Gastrocnemius medialis (tissue), 4 donors: Measurements from ENCODE around the gene ZBP1. TPM values are rescaled to one million over a fixed set of nuclear protein-coding genes. Genes with fewer than 3 reads are reported as not detected.

ENCODE experiments used
- ATAC-seq, 2 donors: fragments of 150-250 bp; one replicate each; pipeline ENCODE4 v1.9.1; 2016
- DNase-seq, 2 donors: peaks; one replicate each; pipeline ENCODE4 v3.0.0-alpha.2; 2019
- H3K27ac ChIP-seq, 4 donors: fragments of 200-600 bp; sonication (generic); 1 replicate in 1 of 4; 2 replicates in 3 of 4; pipeline ENCODE4 v1.5.1; 2016 to 2018; ENCODE audit warnings: mild to moderate bottlenecking in 2 of 4, moderate library complexity in 1 of 4
- H3K27me3 ChIP-seq, 3 donors: fragments of 200-600 bp; sonication (generic) in 2 of 3; 1 replicate in 1 of 3; 2 replicates in 2 of 3; pipeline versions ENCODE4 v1.5.1 to v1.6.0; 2016 to 2019; ENCODE audit warnings: mild to moderate bottlenecking in 1 of 3, moderate library complexity in 1 of 3
- H3K36me3 ChIP-seq, 2 donors: fragments of 200-600 bp; sonication (generic) in 1 of 2; one replicate each; pipeline ENCODE4 v1.5.1; 2017 to 2018
- H3K4me1 ChIP-seq, 2 donors: fragments of 200-600 bp; sonication (generic) in 1 of 2; one replicate each; pipeline ENCODE4 v1.5.1; 2016 to 2017; ENCODE audit warnings: mild to moderate bottlenecking in 2 of 2
- H3K4me3 ChIP-seq, 4 donors: fragments of 200-600 bp; sonication (generic) in 3 of 4; 1 replicate in 1 of 4; 2 replicates in 3 of 4; pipeline ENCODE4 v1.5.1; 2016 to 2019; ENCODE audit warnings: mild to moderate bottlenecking in 2 of 4
- H3K9me3 ChIP-seq, 3 donors: fragments of 200-600 bp; sonication (generic) in 2 of 3; 1 replicate in 1 of 3; 2 replicates in 2 of 3; pipeline ENCODE4 v1.5.1; 2016 to 2019
- POLR2A ChIP-seq, 2 donors: fragments of 450-650 bp; IDR thresholded peaks; one replicate each; pipeline ENCODE4 v1.6.1; 2017; ENCODE audit warnings: antibody characterized with exemption in 2 of 2, mild to moderate bottlenecking in 2 of 2, moderate library complexity in 2 of 2
- in situ Hi-C, 4 donors: fragments of 200-750 bp; cut with MboI; loops; one replicate each; pipeline versions ENCODE4 v1.15.0 to v1.8.0; 2017; ENCODE audit warnings: low sequenced_read_pairs in 4 of 4
- intact Hi-C: fragments of 100-400 bp; cut with DNase I; formaldehyde crosslinking; loops from one replicate; pipeline ENCODE4 v1.15.1; 2023; ENCODE audit warnings: low total_unique reads
- total RNA-seq, 4 donors: library from RNA; depleted of rRNA; stranded (reverse); fragments of >200 nt; gene quantifications; one replicate each; pipeline versions ENCODE4 v1.1.0 to v1.2.3, GENCODE V29; 2016
- TF ChIP-seq, protein P1 (sequence below), 5 experiments: fragments of 450-650 bp in 3 of 5; fragments of 200-600 bp in 2 of 5; sonication (generic) in 2 of 5; IDR thresholded peaks in 4 of 5; conservative IDR thresholded peaks in 1 of 5; 1 replicate in 4 of 5; 2 replicates in 1 of 5; pipeline ENCODE4 v1.5.1; 2016 to 2019; ENCODE audit warnings: antibody characterized with exemption in 5 of 5, mild to moderate bottlenecking in 3 of 5, moderate library complexity in 3 of 5

Gene ZBP1
- total RNA-seq, 4 donors from 2014 or later: not detected

- in situ Hi-C loops: no loop called here
Measured at GRCh38 chr20:57556980-57557274, 63.3 kb downstream of the ZBP1 start.

GRCh38 chr20:57555457-57556184 lies 64.6 kb downstream of the ZBP1 start:
- H3K4me3 ChIP-seq: no peak overlapping the region
- in situ Hi-C loops: no loop called here

More at GRCh38 chr20:57556980-57557274, 63.3 kb downstream of the ZBP1 start:
- Histone ChIP-seq H3K9me3 (no peaks in the 10 kb centered on the region), H3K4me1 (peaks cover 0 to 9% of the 10 kb centered on the region in 2 donors), H3K27me3 (peaks cover 0 to 8% (median 3%) of the 10 kb centered on the region in 3 donors), H3K27ac (no peak overlapping the region), H3K36me3 (no peaks in the 10 kb centered on the region), H3K4me3 (no peak overlapping the region)
- intact Hi-C loops: no loop called here
- ATAC-seq: no peak
- no peak for TF ChIP-seq POLR2A (IDR thresholded peaks at IDR 0.05)
- TF ChIP-seq, protein P1, sequence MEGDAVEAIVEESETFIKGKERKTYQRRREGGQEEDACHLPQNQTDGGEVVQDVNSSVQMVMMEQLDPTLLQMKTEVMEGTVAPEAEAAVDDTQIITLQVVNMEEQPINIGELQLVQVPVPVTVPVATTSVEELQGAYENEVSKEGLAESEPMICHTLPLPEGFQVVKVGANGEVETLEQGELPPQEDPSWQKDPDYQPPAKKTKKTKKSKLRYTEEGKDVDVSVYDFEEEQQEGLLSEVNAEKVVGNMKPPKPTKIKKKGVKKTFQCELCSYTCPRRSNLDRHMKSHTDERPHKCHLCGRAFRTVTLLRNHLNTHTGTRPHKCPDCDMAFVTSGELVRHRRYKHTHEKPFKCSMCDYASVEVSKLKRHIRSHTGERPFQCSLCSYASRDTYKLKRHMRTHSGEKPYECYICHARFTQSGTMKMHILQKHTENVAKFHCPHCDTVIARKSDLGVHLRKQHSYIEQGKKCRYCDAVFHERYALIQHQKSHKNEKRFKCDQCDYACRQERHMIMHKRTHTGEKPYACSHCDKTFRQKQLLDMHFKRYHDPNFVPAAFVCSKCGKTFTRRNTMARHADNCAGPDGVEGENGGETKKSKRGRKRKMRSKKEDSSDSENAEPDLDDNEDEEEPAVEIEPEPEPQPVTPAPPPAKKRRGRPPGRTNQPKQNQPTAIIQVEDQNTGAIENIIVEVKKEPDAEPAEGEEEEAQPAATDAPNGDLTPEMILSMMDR (IDR thresholded peaks at IDR 0.05 in 4 of 5, conservative IDR thresholded peaks at IDR 0.05 in 1 of 5): no peak
- DNase-seq: no peak

More at GRCh38 chr20:57555457-57556184, 64.6 kb downstream of the ZBP1 start:
- DNase-seq: no peak
- intact Hi-C loops: no loop called here
- Histone ChIP-seq H3K36me3 (no peaks in the 10 kb centered on the region), H3K4me1 (peaks cover 0 to 9% of the 10 kb centered on the region in 2 donors), H3K27me3 (peaks cover 0 to 8% (median 3%) of the 10 kb centered on the region in 3 donors), H3K27ac (no peak overlapping the region), H3K9me3 (no peaks in the 10 kb centered on the region)
- ATAC-seq: no peak
- no peak for TF ChIP-seq POLR2A (IDR thresholded peaks at IDR 0.05)
- TF ChIP-seq, protein P1 (IDR thresholded peaks at IDR 0.05 in 4 of 5, conservative IDR thresholded peaks at IDR 0.05 in 1 of 5): no peak

Other genes with a start within 250 kb of the ZBP1 start
- gene RBM38, start 229.0 kb downstream of the ZBP1 start, total RNA-seq: 100 to 1,000 TPM in 3 of 4 donors, 10 to 100 TPM in 1; 56.7 to 229 (median 177) TPM
- not detected for gene CTCFL, start 95.3 kb downstream of the ZBP1 start, total RNA-seq
- 1 to 10 TPM in 3 of 4 donors, under 1 TPM in 1; 0.10 to 3.2 (median 1.7) TPM for gene PCK1, start 59.3 kb downstream of the ZBP1 start, total RNA-seq
- 1 to 10 TPM; 1.5 to 8.1 (median 5.8) TPM for gene PMEPA1, start 89.6 kb upstream of the ZBP1 start, total RNA-seq